Measurements from ENCODE around the gene LYG1.

Gene LYG1

GRCh38 chr2:99261242-99261641 is 39.8 kb downstream of the LYG1 start:
- no peak for DNase-seq

- no peak for DNase-seq
Observed at GRCh38 chr2:99260184-99260583, 40.8 kb downstream of the LYG1 start.

DNA sequence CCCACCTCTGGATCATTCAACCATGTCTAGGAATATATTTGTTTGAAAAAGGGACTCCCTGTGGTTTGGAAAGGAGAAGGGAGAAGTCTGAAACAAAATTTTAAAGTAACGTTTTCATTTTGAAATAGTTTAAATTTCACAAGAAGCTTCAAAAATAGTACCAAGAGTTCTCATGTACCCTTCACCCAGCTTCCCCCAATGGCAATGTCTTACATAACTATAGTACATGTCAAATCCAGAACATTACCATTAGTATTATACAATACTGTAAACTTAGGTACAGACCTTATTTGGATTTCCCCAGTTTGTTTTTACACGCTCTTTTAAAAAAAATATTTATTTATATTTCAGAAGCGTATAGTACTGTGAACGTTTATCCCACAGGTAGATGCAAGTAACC is 41.5 kb downstream of the LYG1 start:
- no peak for DNase-seq

GRCh38 chr2:99256677-99257076 is 44.3 kb downstream of the LYG1 start:
- DNase-seq: no peak

- no peak for DNase-seq
Observed at GRCh38 chr2:99255491-99256318, 45.3 kb downstream of the LYG1 start, which contains the start of gene LYG2. LYG2 (minus strand) TSS chr2:99255666; CDS start chr2:99254260, 1,406 bp downstream.

DNA sequence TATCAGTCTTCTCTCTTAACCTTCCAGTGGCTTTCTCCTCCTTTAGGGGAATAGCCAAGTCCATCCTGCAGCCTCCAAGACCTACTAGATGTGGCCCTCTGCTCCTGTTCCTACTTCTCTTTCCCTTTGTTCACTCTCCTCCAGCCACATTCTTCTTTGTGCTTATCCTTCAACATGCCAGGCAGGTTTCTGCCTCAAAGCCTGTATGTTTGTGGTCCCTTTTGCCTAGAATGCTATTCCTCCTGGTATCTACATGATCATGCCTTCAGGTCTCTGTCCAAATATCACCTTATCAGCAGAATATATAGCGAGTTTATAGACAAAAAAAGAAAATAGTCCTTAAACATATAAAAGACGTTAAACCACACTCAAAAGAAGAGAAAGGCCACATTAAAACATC is 51.0 kb downstream of the LYG1 start:
- DNase-seq: no peak

- no peak for DNase-seq
Observed at GRCh38 chr2:99242151-99242550, 58.8 kb downstream of the LYG1 start.

DNA sequence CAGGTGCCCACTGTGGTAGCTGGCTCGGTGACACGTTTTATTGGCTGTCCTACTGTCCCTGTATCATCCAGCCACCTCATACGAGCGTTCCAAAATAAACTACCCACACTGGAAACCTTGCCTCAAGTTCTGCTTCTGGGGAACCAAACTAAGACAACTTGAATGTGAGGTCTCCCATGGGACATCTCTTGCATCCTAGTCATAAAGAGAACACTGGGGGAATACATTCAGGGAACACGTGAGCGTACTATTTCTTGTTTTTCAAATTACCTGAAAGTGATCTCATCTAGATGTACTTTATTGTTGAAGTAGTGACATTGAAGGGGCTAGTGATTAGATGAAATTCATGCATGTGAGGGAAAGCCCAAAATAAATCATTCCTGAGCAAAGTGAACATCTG is 60.6 kb downstream of the LYG1 start:
- no peak for DNase-seq

GRCh38 chr2:99238599-99238998 is 62.4 kb downstream of the LYG1 start:
- DNase-seq: no peak
